ENCODE results near the gene MPDZ. TPM values are rescaled to one million over a fixed set of nuclear protein-coding genes. Genes with fewer than 3 reads are reported as not detected.
"Not testable (repeated sequence)": the region's sequence is repeated elsewhere in the genome, so short reads cannot be mapped to it uniquely, and the experiment has no call there.

The MPDZ gene
- total RNA-seq, 1 donor from 2014 or later = 38.7 TPM

DNA sequence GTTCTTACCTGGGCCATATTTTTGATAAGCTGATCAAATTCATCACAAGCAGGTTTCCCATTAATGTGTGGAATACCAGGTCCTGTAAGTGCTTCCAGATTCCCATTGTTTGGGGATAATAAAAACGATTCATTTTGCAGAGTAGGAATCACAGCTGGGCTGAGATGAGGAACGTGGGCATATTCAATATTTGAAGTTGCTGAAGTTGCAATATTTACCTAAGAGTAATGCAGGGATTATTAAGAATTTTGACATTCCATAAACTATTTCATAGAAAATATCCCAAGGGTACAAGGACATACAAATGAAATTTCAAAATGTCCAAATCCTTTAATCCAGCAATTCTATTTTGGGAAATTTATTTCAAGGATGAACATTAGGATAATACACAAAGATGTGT lies 55.1 kb downstream of the MPDZ start:
- Mint-ChIP-seq H3K9me3 (ENCODE audit: unreplicated experiment) (peaks cover 3% of the 10 kb centered on the region), H3K36me3 (ENCODE audit: unreplicated experiment) (no peaks in the 10 kb centered on the region), H3K4me3 (ENCODE audit: unreplicated experiment) (no peak overlapping the region), H3K27ac (ENCODE audit: unreplicated experiment) (no peak overlapping the region), H3K4me1 (ENCODE audit: low read depth, unreplicated experiment) (peaks cover 5% of the 10 kb centered on the region), H3K27me3 (ENCODE audit: unreplicated experiment) (peaks cover 2% of the 10 kb centered on the region)
- DNase-seq = no peak
- TF ChIP-seq, protein P1, sequence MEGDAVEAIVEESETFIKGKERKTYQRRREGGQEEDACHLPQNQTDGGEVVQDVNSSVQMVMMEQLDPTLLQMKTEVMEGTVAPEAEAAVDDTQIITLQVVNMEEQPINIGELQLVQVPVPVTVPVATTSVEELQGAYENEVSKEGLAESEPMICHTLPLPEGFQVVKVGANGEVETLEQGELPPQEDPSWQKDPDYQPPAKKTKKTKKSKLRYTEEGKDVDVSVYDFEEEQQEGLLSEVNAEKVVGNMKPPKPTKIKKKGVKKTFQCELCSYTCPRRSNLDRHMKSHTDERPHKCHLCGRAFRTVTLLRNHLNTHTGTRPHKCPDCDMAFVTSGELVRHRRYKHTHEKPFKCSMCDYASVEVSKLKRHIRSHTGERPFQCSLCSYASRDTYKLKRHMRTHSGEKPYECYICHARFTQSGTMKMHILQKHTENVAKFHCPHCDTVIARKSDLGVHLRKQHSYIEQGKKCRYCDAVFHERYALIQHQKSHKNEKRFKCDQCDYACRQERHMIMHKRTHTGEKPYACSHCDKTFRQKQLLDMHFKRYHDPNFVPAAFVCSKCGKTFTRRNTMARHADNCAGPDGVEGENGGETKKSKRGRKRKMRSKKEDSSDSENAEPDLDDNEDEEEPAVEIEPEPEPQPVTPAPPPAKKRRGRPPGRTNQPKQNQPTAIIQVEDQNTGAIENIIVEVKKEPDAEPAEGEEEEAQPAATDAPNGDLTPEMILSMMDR (IDR thresholded peaks at IDR 0.05; ENCODE audit: partially characterized antibody, unreplicated experiment) = no peak

DNA sequence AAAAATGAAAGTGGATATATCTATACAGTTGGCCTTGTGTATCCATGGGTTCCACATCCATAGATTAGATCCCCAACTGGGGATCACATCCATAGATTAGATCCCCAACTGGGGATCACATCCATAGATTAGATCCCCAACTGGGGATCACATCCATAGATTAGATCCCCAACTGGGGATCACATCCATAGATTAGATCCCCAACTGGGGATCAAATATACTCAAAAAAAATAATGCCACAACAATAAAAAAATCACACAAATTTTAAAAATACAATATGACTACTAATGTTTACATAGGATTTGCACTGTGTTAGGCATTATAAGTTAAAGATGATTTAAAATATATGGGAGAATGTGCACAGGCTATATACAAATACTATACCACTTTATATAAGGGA lies 56.8 kb downstream of the MPDZ start:
- not testable (repeated sequence) for H3K4me3 Mint-ChIP-seq (ENCODE audit: unreplicated experiment); H3K27ac Mint-ChIP-seq (ENCODE audit: unreplicated experiment); H3K27me3 Mint-ChIP-seq (ENCODE audit: unreplicated experiment); H3K36me3 Mint-ChIP-seq (ENCODE audit: unreplicated experiment); DNase-seq; H3K4me1 Mint-ChIP-seq (ENCODE audit: low read depth, unreplicated experiment); H3K9me3 Mint-ChIP-seq (ENCODE audit: unreplicated experiment)

DNA sequence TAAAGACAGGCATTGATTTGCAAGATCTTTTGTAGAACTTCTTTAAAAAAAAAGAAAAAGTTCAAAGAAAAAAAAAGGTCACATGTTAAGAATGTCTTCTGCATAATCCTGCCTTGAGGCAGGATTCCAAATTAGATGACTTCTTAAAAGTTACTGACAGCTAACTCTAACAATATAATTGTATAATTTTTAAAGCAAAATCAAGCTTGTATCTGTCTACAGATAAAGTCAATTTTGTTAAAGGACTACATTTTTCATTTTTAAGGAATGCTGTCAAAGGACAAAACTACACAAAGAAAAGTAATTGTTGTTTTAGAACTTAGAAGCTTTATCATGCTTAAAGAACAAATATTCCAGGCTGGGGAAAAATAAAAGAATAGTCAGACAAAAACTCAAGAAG lies 57.8 kb downstream of the MPDZ start:
- Mint-ChIP-seq H3K4me1 (ENCODE audit: low read depth, unreplicated experiment) (peaks cover 2% of the 10 kb centered on the region), H3K4me3 (ENCODE audit: unreplicated experiment) (no peak overlapping the region), H3K27ac (ENCODE audit: unreplicated experiment) (no peak overlapping the region), H3K27me3 (ENCODE audit: unreplicated experiment) (peaks cover 2% of the 10 kb centered on the region), H3K9me3 (ENCODE audit: unreplicated experiment) (peaks cover 3% of the 10 kb centered on the region), H3K36me3 (ENCODE audit: unreplicated experiment) (no peaks in the 10 kb centered on the region)
- TF ChIP-seq, protein P1 (IDR thresholded peaks at IDR 0.05; ENCODE audit: partially characterized antibody, unreplicated experiment) = no peak
- no peak for DNase-seq

DNA sequence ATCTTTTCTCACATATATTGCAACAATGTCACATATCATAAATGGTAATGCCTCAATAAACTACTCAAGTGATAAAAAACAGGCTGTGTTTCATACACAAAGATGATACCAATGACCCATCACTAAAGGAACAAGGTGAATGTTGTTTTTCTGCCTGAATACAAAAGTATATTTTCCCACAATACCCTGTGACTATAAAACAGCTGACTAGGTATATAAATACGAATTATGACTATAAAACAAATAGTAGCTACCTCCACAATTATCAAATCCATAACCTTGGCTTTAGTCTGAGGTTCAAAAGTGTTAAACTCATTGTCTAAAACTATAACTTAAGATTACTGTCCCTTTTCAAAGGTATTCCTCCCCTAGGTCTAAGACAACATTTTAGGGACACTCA lies 58.7 kb downstream of the MPDZ start:
- peaks cover 1% of the 10 kb centered on the region for H3K9me3 Mint-ChIP-seq (ENCODE audit: unreplicated experiment)
- H3K4me3 Mint-ChIP-seq (ENCODE audit: unreplicated experiment) = no peak overlapping the region
- no peak overlapping the region for H3K27ac Mint-ChIP-seq (ENCODE audit: unreplicated experiment)
- TF ChIP-seq, protein P1 (IDR thresholded peaks at IDR 0.05; ENCODE audit: partially characterized antibody, unreplicated experiment) = no peak
- H3K36me3 Mint-ChIP-seq (ENCODE audit: unreplicated experiment) = no peaks in the 10 kb centered on the region
- DNase-seq = no peak
- peaks cover 2% of the 10 kb centered on the region for H3K4me1 Mint-ChIP-seq (ENCODE audit: low read depth, unreplicated experiment)
- no peaks in the 10 kb centered on the region for H3K27me3 Mint-ChIP-seq (ENCODE audit: unreplicated experiment)

DNA sequence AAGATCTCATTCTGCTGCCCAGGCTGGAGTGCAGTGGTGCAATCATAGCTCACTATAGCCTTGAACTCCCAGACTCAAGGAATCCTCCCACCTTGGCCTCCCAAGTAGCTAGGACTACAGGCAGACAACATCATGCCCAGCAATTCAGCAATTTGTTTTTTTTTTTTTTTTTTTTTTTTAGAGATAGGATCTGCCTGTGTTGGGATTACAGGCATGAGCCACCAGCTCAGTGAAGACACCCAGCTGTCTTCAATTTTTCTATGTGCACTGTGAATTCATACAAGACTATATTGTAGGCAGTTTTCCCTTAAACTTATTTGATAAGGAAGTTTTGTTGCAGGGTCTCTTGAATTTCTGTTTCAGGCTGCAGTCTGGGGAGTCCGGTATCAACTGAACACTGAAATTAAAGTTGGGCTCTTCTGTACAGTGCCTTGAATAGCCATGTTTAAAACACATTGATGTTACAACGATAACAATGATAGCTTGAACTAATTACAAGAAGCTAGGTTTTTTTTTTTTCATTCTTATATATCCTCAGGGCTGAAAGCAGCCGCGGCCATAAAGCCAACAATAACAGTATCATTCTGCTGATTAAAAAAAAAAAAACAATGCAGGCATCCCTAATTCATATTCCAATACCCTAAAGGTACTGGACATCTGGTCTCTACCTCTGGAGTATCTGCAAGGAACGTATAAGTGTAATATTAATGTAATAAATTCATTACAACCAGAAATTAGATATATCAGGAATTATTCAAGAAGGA lies 63.5 kb downstream of the MPDZ start:
- Mint-ChIP-seq H3K36me3 (ENCODE audit: unreplicated experiment) (no peaks in the 10 kb centered on the region), H3K27me3 (ENCODE audit: unreplicated experiment) (no peaks in the 10 kb centered on the region), H3K27ac (ENCODE audit: unreplicated experiment) (no peak overlapping the region), H3K4me1 (ENCODE audit: low read depth, unreplicated experiment) (no peaks in the 10 kb centered on the region), H3K4me3 (ENCODE audit: unreplicated experiment) (no peak overlapping the region), H3K9me3 (ENCODE audit: unreplicated experiment) (no peaks in the 10 kb centered on the region)
- TF ChIP-seq, protein P1 (IDR thresholded peaks at IDR 0.05; ENCODE audit: partially characterized antibody, unreplicated experiment) = no peak
- DNase-seq = no peak

All from glutamatergic neuron (in vitro differentiated cells).